Measurements from ENCODE around the gene SLC6A13. TPM values are rescaled to one million over a fixed set of nuclear protein-coding genes. Genes with fewer than 3 reads are reported as not detected.

The SLC6A13 gene
- total and polyA plus RNA-seq, 4 donors = 0.90 TPM; not detected in 3

DNA sequence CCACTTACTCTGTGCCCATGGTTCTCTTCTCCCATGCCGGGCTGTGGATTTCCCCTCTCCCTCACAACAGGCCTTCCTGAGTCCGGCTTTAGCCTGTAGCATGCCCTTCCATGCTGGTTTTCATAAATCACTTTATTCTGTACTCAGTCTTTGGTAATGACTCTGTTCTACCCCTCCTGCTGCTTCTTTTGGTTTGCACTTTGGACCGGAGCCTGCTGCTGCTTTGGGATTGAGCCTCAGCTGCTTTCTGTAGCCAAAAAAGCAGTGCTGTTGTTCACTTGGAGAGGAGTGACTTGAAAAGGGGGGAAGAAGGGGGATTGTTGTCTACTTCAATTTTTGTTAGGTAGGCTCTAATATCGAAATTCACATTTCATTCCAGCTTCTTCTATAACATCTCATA lies 8.5 kb upstream of the SLC6A13 start:
- ATAC-seq (ENCODE audit: low FRiP score) = no peak
- WGBS, 2 donors = 46 to 65% methylated on average over 4 of the region's 4 CpGs
- intact Hi-C loops (cut with DNase I) = no loop called here

GRCh38 chr12:269191-269590 lies 6.6 kb upstream of the SLC6A13 start:
- WGBS, 2 donors = 53 to 59% methylated on average over 3 of the region's 3 CpGs
- ATAC-seq (ENCODE audit: low FRiP score) = no peak

More for the DNA sequence above, 8.5 kb upstream of the SLC6A13 start:
- peaks cover 1% of the 10 kb centered on the region for H3K9me3 ChIP-seq (ENCODE audit: control insufficient read depth, low read length)
- peaks cover 0 to 1% of the 10 kb centered on the region in 2 donors for H3K36me3 ChIP-seq (ENCODE audit: control insufficient read depth in 1 of 2, insufficient read depth in 2 of 2, low read length in 1 of 2)
- no peaks in the 10 kb centered on the region for H3K27me3 ChIP-seq (ENCODE audit: control insufficient read depth in 1 of 2, insufficient read depth in 2 of 2, low read length in 1 of 2)
- no peak overlapping the region for H3K27ac ChIP-seq (ENCODE audit: low read depth in 1 of 2, low read length in 2 of 2)
- peaks cover 0 to 2% of the 10 kb centered on the region in 2 donors for H3K4me1 ChIP-seq (ENCODE audit: control insufficient read depth in 1 of 2, insufficient read depth in 2 of 2, low read length in 2 of 2)
- DNase-seq = no peak
- no peak overlapping the region for H3K4me3 ChIP-seq (ENCODE audit: low read length in 2 of 2)

GRCh38 chr12:268483-268840 lies 5.8 kb upstream of the SLC6A13 start:
- Histone ChIP-seq H3K9me3 (ENCODE audit: control insufficient read depth, low read length) (peaks cover 1% of the 10 kb centered on the region), H3K27ac (ENCODE audit: low read depth in 1 of 2, low read length in 2 of 2) (no peak overlapping the region)
- 67% methylated on average over 7 of the region's 7 CpGs for WGBS, 2 donors

More at GRCh38 chr12:269191-269590, 6.6 kb upstream of the SLC6A13 start:
- Histone ChIP-seq H3K4me3 (ENCODE audit: low read length in 2 of 2) (no peak overlapping the region), H3K27ac (ENCODE audit: low read depth in 1 of 2, low read length in 2 of 2) (no peak overlapping the region), H3K36me3 (ENCODE audit: control insufficient read depth in 1 of 2, insufficient read depth in 2 of 2, low read length in 1 of 2) (peaks cover 0 to 1% of the 10 kb centered on the region in 2 donors), H3K4me1 (ENCODE audit: control insufficient read depth in 1 of 2, insufficient read depth in 2 of 2, low read length in 2 of 2) (peaks cover 0 to 2% of the 10 kb centered on the region in 2 donors), H3K27me3 (ENCODE audit: control insufficient read depth in 1 of 2, insufficient read depth in 2 of 2, low read length in 1 of 2) (no peaks in the 10 kb centered on the region), H3K9me3 (ENCODE audit: control insufficient read depth, low read length) (peaks cover 1% of the 10 kb centered on the region)
- intact Hi-C loops (cut with DNase I) = no loop called here
- no peak for DNase-seq

GRCh38 chr12:267581-268482 lies 5.2 kb upstream of the SLC6A13 start:
- H3K4me1 ChIP-seq (ENCODE audit: control insufficient read depth in 1 of 2, insufficient read depth in 2 of 2, low read length in 2 of 2) = peaks cover 0 to 2% of the 10 kb centered on the region in 2 donors
- H3K4me3 ChIP-seq (ENCODE audit: low read length in 2 of 2) = no peak overlapping the region
- H3K27ac ChIP-seq (ENCODE audit: low read depth in 1 of 2, low read length in 2 of 2) = no peak overlapping the region
- intact Hi-C loops (cut with DNase I) = no loop called here
- ATAC-seq (ENCODE audit: low FRiP score) = no peak
- H3K27me3 ChIP-seq (ENCODE audit: control insufficient read depth in 1 of 2, insufficient read depth in 2 of 2, low read length in 1 of 2) = no peaks in the 10 kb centered on the region
- peaks cover 1% of the 10 kb centered on the region for H3K9me3 ChIP-seq (ENCODE audit: control insufficient read depth, low read length)
- 36 to 41% methylated on average over 14 of the region's 14 CpGs for WGBS, 2 donors
- no peak for DNase-seq
- peaks cover 0 to 1% of the 10 kb centered on the region in 2 donors for H3K36me3 ChIP-seq (ENCODE audit: control insufficient read depth in 1 of 2, insufficient read depth in 2 of 2, low read length in 1 of 2)

More at GRCh38 chr12:268483-268840, 5.8 kb upstream of the SLC6A13 start:
- Histone ChIP-seq H3K4me1 (ENCODE audit: control insufficient read depth in 1 of 2, insufficient read depth in 2 of 2, low read length in 2 of 2) (peaks cover 0 to 2% of the 10 kb centered on the region in 2 donors), H3K27me3 (ENCODE audit: control insufficient read depth in 1 of 2, insufficient read depth in 2 of 2, low read length in 1 of 2) (no peaks in the 10 kb centered on the region), H3K36me3 (ENCODE audit: control insufficient read depth in 1 of 2, insufficient read depth in 2 of 2, low read length in 1 of 2) (peaks cover 0 to 1% of the 10 kb centered on the region in 2 donors), H3K4me3 (ENCODE audit: low read length in 2 of 2) (no peak overlapping the region)
- no peak for DNase-seq
- intact Hi-C loops (cut with DNase I) = no loop called here
- no peak for ATAC-seq (ENCODE audit: low FRiP score)

GRCh38 chr12:265096-265495 lies 2.5 kb upstream of the SLC6A13 start:
- peaks cover 1% of the 10 kb centered on the region for H3K9me3 ChIP-seq (ENCODE audit: control insufficient read depth, low read length)
- no peak overlapping the region for H3K27ac ChIP-seq (ENCODE audit: low read depth in 1 of 2, low read length in 2 of 2)
- peaks cover 0 to 1% of the 10 kb centered on the region in 2 donors for H3K27me3 ChIP-seq (ENCODE audit: control insufficient read depth in 1 of 2, insufficient read depth in 2 of 2, low read length in 1 of 2)
- intact Hi-C loops (cut with DNase I) = no loop called here
- WGBS, 2 donors = 32% methylated on average over 3 of the region's 3 CpGs
- no peaks in the 10 kb centered on the region for H3K4me1 ChIP-seq (ENCODE audit: control insufficient read depth in 1 of 2, insufficient read depth in 2 of 2, low read length in 2 of 2)
- ATAC-seq (ENCODE audit: low FRiP score) = no peak
- no peaks in the 10 kb centered on the region for H3K36me3 ChIP-seq (ENCODE audit: control insufficient read depth in 1 of 2, insufficient read depth in 2 of 2, low read length in 1 of 2)
- DNase-seq = no peak
- H3K4me3 ChIP-seq (ENCODE audit: low read length in 2 of 2) = no peak overlapping the region

GRCh38 chr12:264269-264668 lies 1.6 kb upstream of the SLC6A13 start:
- ATAC-seq (ENCODE audit: low FRiP score) (no peak), DNase-seq (no peak)
- Histone ChIP-seq H3K27me3 (ENCODE audit: control insufficient read depth in 1 of 2, insufficient read depth in 2 of 2, low read length in 1 of 2) (peaks cover 0 to 1% of the 10 kb centered on the region in 2 donors), H3K36me3 (ENCODE audit: control insufficient read depth in 1 of 2, insufficient read depth in 2 of 2, low read length in 1 of 2) (no peaks in the 10 kb centered on the region), H3K4me1 (ENCODE audit: control insufficient read depth in 1 of 2, insufficient read depth in 2 of 2, low read length in 2 of 2) (no peaks in the 10 kb centered on the region), H3K9me3 (ENCODE audit: control insufficient read depth, low read length) (peaks cover 1% of the 10 kb centered on the region), H3K27ac (ENCODE audit: low read depth in 1 of 2, low read length in 2 of 2) (no peak overlapping the region), H3K4me3 (ENCODE audit: low read length in 2 of 2) (no peak overlapping the region)
- intact Hi-C loops (cut with DNase I) = no loop called here
- WGBS, 2 donors = 66 to 67% methylated on average over 3 of the region's 3 CpGs

- Histone ChIP-seq H3K36me3 (ENCODE audit: control insufficient read depth in 1 of 2, insufficient read depth in 2 of 2, low read length in 1 of 2) (no peaks in the 10 kb centered on the region), H3K27ac (ENCODE audit: low read depth in 1 of 2, low read length in 2 of 2) (no peak overlapping the region), H3K9me3 (ENCODE audit: control insufficient read depth, low read length) (peaks cover 1% of the 10 kb centered on the region), H3K4me3 (ENCODE audit: low read length in 2 of 2) (no peak overlapping the region), H3K4me1 (ENCODE audit: control insufficient read depth in 1 of 2, insufficient read depth in 2 of 2, low read length in 2 of 2) (no peaks in the 10 kb centered on the region), H3K27me3 (ENCODE audit: control insufficient read depth in 1 of 2, insufficient read depth in 2 of 2, low read length in 1 of 2) (peaks cover 0 to 1% of the 10 kb centered on the region in 2 donors)
- no peak for DNase-seq
- intact Hi-C loops (cut with DNase I) = no loop called here
- no peak for ATAC-seq (ENCODE audit: low FRiP score)
- WGBS, 2 donors = 69 to 76% methylated on average over 9 of the region's 9 CpGs
Measured at GRCh38 chr12:263574-263973, 938 bp upstream of the SLC6A13 start.

- Histone ChIP-seq H3K27me3 (ENCODE audit: control insufficient read depth in 1 of 2, insufficient read depth in 2 of 2, low read length in 1 of 2) (peaks cover 0 to 1% of the 10 kb centered on the region in 2 donors), H3K36me3 (ENCODE audit: control insufficient read depth in 1 of 2, insufficient read depth in 2 of 2, low read length in 1 of 2) (no peaks in the 10 kb centered on the region), H3K4me1 (ENCODE audit: control insufficient read depth in 1 of 2, insufficient read depth in 2 of 2, low read length in 2 of 2) (no peaks in the 10 kb centered on the region), H3K27ac (ENCODE audit: low read depth in 1 of 2, low read length in 2 of 2) (no peak overlapping the region), H3K9me3 (ENCODE audit: control insufficient read depth, low read length) (no peaks in the 10 kb centered on the region), H3K4me3 (ENCODE audit: low read length in 2 of 2) (no peak overlapping the region)
- intact Hi-C loops (cut with DNase I) = no loop called here
- ATAC-seq (ENCODE audit: low FRiP score) (no peak), DNase-seq (no peak)
Measured at GRCh38 chr12:262113-262512, 523 bp downstream of the SLC6A13 start.

Measured in aorta (tissue), 5 donors.